WERI-Rb-1 (cell line): ENCODE results near the gene SLC2A11.
A peak's percentile ranks its signal among the peaks of the same experiment; 100 is the strongest.

ENCODE experiments used
- DNase-seq: peaks from one replicate; pipeline ENCODE4 v3.0.0-alpha.2; 2020
- H3K27ac ChIP-seq: fragments of 250-450 bp; sonication (Bioruptor Pico); 2 replicates; pipeline ENCODE4 v1.5.1; 2020; ENCODE audit warnings: mild to moderate bottlenecking, moderate library complexity
- H3K27me3 ChIP-seq: fragments of 250-450 bp; sonication (Bioruptor Pico); 2 replicates; pipeline ENCODE4 v1.5.1; 2021; ENCODE audit warnings: mild to moderate bottlenecking, low read depth, moderate library complexity; ENCODE audit not compliant: insufficient read depth, severe bottlenecking
- H3K36me3 ChIP-seq: fragments of 250-450 bp; sonication (Bioruptor Pico); 2 replicates; pipeline ENCODE4 v1.5.1; 2020; ENCODE audit warnings: mild to moderate bottlenecking, moderate library complexity
- H3K4me3 ChIP-seq: 2 replicates; pipeline ENCODE4 v1.5.1; 2011; ENCODE audit warnings: low read depth, mild to moderate bottlenecking, control low read depth, low read length
- H3K9me3 ChIP-seq: fragments of 250-450 bp; sonication (Bioruptor Pico); 2 replicates; pipeline ENCODE4 v1.5.1; 2021; ENCODE audit warnings: mild to moderate bottlenecking, moderate library complexity; ENCODE audit not compliant: severe bottlenecking
- TF ChIP-seq, protein P1 (sequence below): IDR thresholded peaks from 2 replicates; pipeline ENCODE4 v1.5.1; 2011; ENCODE audit warnings: low read depth, mild to moderate bottlenecking, control low read depth, inconsistent platforms, low read length

The SLC2A11 gene, protein sequence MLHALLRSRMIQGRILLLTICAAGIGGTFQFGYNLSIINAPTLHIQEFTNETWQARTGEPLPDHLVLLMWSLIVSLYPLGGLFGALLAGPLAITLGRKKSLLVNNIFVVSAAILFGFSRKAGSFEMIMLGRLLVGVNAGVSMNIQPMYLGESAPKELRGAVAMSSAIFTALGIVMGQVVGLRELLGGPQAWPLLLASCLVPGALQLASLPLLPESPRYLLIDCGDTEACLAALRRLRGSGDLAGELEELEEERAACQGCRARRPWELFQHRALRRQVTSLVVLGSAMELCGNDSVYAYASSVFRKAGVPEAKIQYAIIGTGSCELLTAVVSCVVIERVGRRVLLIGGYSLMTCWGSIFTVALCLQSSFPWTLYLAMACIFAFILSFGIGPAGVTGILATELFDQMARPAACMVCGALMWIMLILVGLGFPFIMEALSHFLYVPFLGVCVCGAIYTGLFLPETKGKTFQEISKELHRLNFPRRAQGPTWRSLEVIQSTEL

DNA sequence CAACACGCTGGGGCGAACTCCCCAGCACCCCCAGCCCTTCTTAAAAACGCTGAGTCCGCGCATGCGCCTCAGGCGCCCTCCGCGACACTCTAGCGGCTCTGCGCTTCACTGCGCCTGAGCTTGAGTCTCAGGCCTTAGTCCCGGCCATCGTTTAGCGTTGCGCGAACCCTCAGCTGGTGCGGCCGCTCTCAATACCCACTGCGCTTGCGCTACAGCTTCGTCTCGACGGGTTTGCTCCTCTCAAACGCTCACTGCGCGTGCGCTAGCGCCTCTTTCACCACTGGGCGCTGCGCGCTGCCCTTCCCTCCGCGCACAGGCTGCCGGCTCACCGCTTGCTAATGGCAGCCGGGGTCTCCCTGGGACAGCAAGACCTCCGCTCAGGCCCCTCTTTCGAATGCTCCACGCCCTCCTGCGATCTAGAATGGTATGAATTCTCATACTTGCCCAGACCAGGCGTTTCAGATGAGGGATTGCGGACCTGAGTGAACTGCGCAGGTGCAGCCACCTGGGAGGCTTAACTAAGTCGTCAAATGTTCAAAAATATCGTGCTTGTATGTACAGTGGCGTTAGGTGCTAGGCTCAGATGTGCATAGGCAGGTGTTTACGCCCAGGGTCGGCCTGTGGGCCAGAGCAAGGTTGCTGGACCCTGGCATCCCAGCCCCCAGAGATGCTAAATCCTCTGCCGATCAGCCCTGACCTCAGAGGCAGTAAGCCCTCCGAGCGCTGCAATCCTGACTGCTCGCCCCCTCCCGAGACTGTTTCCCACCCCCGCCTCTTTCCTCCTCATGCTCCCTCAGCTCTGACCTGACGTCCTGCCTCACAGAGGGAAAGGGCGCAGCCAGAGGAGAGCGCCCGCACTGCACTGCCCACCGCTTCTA, at the start of gene SLC2A11:
TSS of gene SLC2A11 (plus strand) at position 270 of the 878 bp plus-strand sequence. CDS start at position 395, 125 bp downstream.
- Histone ChIP-seq H3K9me3 (no peaks in the 10 kb centered on the region), H3K36me3 (peaks cover 7% of the 10 kb centered on the region), H3K4me3 (peak within 1 kb of the TSS; percentile 69), H3K27me3 (no peaks in the 10 kb centered on the region), H3K27ac (peak within 1 kb of the TSS; percentile 91)
- DNase-seq = peak; percentile 98
- TF ChIP-seq, protein P1, sequence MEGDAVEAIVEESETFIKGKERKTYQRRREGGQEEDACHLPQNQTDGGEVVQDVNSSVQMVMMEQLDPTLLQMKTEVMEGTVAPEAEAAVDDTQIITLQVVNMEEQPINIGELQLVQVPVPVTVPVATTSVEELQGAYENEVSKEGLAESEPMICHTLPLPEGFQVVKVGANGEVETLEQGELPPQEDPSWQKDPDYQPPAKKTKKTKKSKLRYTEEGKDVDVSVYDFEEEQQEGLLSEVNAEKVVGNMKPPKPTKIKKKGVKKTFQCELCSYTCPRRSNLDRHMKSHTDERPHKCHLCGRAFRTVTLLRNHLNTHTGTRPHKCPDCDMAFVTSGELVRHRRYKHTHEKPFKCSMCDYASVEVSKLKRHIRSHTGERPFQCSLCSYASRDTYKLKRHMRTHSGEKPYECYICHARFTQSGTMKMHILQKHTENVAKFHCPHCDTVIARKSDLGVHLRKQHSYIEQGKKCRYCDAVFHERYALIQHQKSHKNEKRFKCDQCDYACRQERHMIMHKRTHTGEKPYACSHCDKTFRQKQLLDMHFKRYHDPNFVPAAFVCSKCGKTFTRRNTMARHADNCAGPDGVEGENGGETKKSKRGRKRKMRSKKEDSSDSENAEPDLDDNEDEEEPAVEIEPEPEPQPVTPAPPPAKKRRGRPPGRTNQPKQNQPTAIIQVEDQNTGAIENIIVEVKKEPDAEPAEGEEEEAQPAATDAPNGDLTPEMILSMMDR = peak; percentile 46

DNA sequence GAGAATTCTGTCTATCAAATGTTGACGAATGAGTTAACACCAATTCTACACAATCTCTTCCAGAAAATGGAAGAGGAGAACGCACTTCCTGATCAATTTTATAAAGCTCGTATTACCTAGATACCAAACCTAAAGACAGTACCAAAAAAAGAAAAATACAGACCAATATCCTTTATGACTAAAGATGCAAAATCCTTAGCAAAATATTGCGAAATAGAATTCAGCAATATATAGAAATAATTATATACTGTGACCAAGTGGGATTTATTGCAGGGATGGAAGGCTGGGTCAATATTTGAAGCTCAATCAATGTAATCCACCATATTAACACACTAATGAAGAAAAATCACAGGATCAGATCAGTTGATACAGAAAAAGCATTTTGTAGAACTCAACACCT, 45.3 kb upstream of the SLC2A11 start:
- TF ChIP-seq, protein P1 = no peak
- no peak for DNase-seq
- H3K27ac ChIP-seq = no peak overlapping the region; the same call in 1 of the 2 replicates
- no peaks in the 10 kb centered on the region for H3K27me3 ChIP-seq
- H3K36me3 ChIP-seq = peaks cover 59% of the 10 kb centered on the region
- H3K9me3 ChIP-seq = no peaks in the 10 kb centered on the region
- no peak overlapping the region for H3K4me3 ChIP-seq

DNA sequence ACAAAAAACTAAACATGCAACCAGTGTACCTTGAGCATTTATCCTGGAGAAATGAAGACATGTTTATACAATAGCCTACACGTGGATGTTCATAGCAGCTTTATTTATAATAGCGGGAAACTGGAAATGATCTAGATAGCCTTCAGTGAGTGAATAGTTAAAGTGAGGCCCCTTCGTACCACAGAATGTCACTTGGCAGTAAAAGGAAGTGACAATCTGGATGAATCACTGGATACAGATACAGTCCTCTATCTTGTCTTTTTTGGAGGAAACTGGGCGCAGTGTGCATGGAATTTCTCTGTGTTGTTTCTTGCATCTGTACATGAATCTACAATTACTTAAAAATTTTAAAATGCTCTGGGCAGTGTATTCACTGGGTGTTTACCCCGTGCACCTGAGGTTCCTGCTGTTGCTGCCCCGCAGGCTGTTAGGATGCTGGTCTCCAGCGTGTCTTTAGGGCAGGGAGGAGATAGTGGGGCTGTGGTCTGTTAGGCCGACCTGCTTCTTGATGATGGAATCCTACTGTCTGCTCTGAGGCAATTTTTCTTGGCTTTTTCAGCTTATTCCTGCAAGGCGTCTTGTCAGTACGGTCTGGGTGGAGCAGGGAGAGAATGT, 42.0 kb upstream of the SLC2A11 start:
- TF ChIP-seq, protein P1 = no peak
- H3K4me3 ChIP-seq = no peak overlapping the region
- peaks cover 84% of the 10 kb centered on the region for H3K36me3 ChIP-seq
- peak overlapping the region; percentile 53 for H3K27ac ChIP-seq
- no peaks in the 10 kb centered on the region for H3K27me3 ChIP-seq
- no peaks in the 10 kb centered on the region for H3K9me3 ChIP-seq
- DNase-seq = no peak

DNA sequence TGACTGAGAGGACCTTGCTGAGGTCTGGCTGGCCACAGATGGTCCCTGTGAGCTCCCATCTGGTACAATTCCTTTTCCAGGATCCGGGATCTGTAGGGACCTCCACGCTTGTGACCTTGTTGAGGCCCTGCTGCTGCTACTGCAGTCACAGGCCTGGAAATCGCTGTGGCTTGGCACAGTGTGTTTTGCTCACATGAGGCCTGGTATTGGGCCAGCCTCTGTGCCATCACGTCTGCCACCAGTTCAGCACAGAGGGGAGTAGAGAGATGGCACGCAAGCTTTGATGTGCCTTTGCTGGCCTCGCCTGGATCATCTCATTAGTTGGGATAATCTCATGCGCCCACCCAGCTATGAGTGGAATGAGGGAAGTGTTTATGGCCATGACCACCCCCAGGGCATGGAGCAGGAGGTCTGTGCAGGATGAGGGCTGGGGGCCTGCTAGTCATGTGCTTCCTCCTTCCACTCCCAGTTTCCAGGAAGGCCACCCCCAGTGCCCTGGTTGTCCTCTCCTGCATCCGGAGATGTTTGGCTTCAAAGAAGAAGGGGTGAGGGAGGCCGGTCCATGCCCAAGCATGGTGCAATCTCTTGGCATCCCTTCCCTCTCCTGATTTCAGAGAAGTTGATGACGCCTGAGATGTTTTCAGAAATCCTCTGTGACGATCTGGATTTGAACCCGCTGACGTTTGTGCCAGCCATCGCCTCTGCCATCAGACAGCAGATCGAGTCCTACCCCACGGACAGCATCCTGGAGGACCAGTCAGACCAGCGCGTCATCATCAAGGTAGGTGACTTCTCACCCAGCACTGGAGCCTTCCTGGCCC, 41.3 kb upstream of the SLC2A11 start:
- no peaks in the 10 kb centered on the region for H3K27me3 ChIP-seq
- H3K9me3 ChIP-seq = no peaks in the 10 kb centered on the region
- H3K4me3 ChIP-seq = no peak overlapping the region
- H3K36me3 ChIP-seq = peaks cover 84% of the 10 kb centered on the region
- DNase-seq = peak; percentile 45
- TF ChIP-seq, protein P1 = no peak
- peak overlapping the region; percentile 53 for H3K27ac ChIP-seq

DNA sequence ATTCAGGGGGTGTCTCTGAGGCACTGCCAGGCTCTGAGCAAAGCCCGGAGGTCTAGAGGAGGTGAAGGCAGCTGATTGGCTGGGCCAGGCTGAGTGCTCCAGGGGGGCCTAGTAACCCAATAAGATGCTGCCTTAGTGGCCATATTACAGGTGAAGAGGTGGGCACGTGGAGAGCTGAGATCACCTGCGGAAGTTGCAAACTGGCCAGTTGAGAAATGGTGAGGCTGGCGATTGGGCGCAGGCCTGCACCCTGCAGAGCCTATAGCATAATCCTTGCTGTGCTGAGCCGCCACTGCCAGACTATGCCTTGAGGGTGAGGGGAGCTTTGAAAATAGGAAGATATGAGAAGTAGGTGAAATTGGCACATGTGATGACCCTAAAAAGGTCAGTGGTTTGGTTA, 40.5 kb upstream of the SLC2A11 start:
- Histone ChIP-seq H3K27ac (no peak overlapping the region), H3K4me3 (no peak overlapping the region), H3K27me3 (no peaks in the 10 kb centered on the region), H3K9me3 (no peaks in the 10 kb centered on the region), H3K36me3 (peaks cover 83% of the 10 kb centered on the region)
- DNase-seq = no peak
- TF ChIP-seq, protein P1 = no peak
